Upper lobe of left lung (tissue), 6 donors: ENCODE results near the gene TMPRSS3. TPM values are rescaled to one million over a fixed set of nuclear protein-coding genes. Genes with fewer than 3 reads are reported as not detected.

Experiments
- ATAC-seq, 2 donors: fragments of 200-7000 bp; cut with Tn5 transposase; one replicate each; pipeline ENCODE4 v1.9.1; 2022; ENCODE audit warnings: mild to moderate bottlenecking in 2 of 2, moderate library complexity in 2 of 2; ENCODE audit not compliant: low FRiP score in 2 of 2
- DNase-seq, 2 donors: peaks; one replicate each; pipeline ENCODE4 v3.0.0-alpha.2; 2019 to 2020
- H3K27ac ChIP-seq, 4 donors: fragments of 200-600 bp; sonication (generic); one replicate each; pipeline ENCODE4 v1.5.1; 2016 to 2019
- H3K27me3 ChIP-seq, 4 donors: fragments of 200-600 bp; sonication (generic); one replicate each; pipeline ENCODE4 v1.5.1; 2017 to 2019
- H3K36me3 ChIP-seq, 4 donors: fragments of 200-600 bp; sonication (generic); one replicate each; pipeline ENCODE4 v1.5.1; 2016 to 2019
- H3K4me1 ChIP-seq, 4 donors: fragments of 200-600 bp; sonication (generic); one replicate each; pipeline ENCODE4 v1.5.1; 2018 to 2019
- H3K4me3 ChIP-seq, 4 donors: fragments of 200-600 bp; sonication (generic); one replicate each; pipeline ENCODE4 v1.5.1; 2017 to 2019; ENCODE audit warnings: mild to moderate bottlenecking in 2 of 4, moderate library complexity in 1 of 4
- H3K9me3 ChIP-seq, 4 donors: fragments of 200-600 bp; sonication (generic); one replicate each; pipeline ENCODE4 v1.5.1; 2018 to 2019
- EP300 ChIP-seq, 4 donors: sonication (generic); formaldehyde crosslinking; IDR thresholded peaks; one replicate each; pipeline ENCODE4 v1.5.1; 2017; ENCODE audit warnings: antibody characterized with exemption in 4 of 4, control low read depth in 2 of 4
- POLR2A ChIP-seq, 4 donors: fragments of 450-650 bp; IDR thresholded peaks; one replicate each; pipeline ENCODE4 v1.5.1; 2016 to 2017; ENCODE audit warnings: antibody characterized with exemption in 4 of 4, mild to moderate bottlenecking in 2 of 4
- POLR2AphosphoS5 ChIP-seq, 2 donors: sonication (generic); formaldehyde crosslinking; IDR thresholded peaks; one replicate each; pipeline ENCODE4 v1.5.1; 2017; ENCODE audit warnings: antibody characterized with exemption in 2 of 2
- WGBS, 2 donors: methylation state at CpG; one replicate each; pipeline ENCODE4 v1.1.5; 2017 to 2018; 5-methylcytosine and 5-hydroxymethylcytosine counted together
- total RNA-seq, 6 donors: library from RNA; depleted of rRNA in 4 of 6; stranded (reverse); fragments of >200 nt in 4 of 6; gene quantifications; one replicate each; pipeline versions ENCODE4 v1.1.0 to v1.2.1, GENCODE V29; 2016 to 2021
- TF ChIP-seq, protein P1 (sequence below), 6 experiments: fragments of 450-650 bp in 4 of 6; fragments of 200-600 bp in 2 of 6; sonication (generic) in 2 of 6; IDR thresholded peaks; one replicate each; pipeline ENCODE4 v1.5.1; 2016 to 2019; ENCODE audit warnings: antibody characterized with exemption in 6 of 6
- donor health status: DM: no; HTN: no; CAD: no; lungs with moderate emphysema.
- donor health status: DM: no; HTN: yes; CAD: no; lungs with severe emphysema.

TMPRSS3 gene
- total RNA-seq, 6 donors from 2014 or later: 3.5 to 12.5 (median 5.8) TPM

DNA sequence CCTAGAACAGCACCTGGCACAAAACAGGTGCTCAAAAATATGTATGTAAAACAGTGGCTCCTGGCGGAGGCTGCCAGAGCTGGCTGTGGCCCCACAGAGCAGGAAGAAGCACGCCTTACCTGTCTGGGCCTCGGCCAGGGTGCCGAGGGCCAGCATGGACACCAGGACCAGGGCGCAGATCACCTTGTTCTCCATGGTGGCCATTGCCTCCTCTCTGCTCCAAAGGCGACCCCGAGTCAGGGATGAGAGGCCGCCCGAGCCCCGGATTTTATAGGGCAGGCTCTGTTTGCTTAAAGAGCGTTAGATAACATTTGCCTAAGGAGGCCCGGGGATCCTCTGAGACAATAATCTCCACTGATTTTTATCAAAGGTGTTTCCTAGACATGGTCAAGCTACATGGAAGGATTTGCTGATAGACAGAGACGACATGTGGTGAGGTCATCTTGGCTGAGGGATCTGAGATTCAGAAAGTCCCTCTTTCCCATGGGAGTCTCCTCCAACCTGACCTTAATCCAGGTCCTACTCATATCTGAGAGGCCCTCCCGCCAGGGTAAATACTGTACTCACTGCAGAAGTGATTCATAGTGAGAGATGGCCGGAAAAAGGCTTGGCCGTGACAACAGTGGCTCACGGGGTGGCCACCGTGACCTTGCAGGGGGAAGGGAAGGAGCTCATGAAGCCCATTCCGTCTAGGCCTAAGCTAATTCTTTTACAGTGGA is 29.4 kb downstream of the TMPRSS3 start, which contains the start of gene TFF1:
Gene TFF1, minus strand, starts transcription at position 244 of the 719 bp plus-strand sequence. Its CDS starts 40 bp downstream, at position 204.
- Histone ChIP-seq H3K4me1 (no peaks in the 10 kb centered on the region), H3K9me3 (no peaks in the 10 kb centered on the region), H3K27me3 (no peaks in the 10 kb centered on the region), H3K27ac (no peak within 1 kb of the TSS), H3K4me3 (no peak within 1 kb of the TSS), H3K36me3 (no peaks in the 10 kb centered on the region)
- TF ChIP-seq POLR2A (IDR thresholded peaks at IDR 0.05) (no peak), EP300 (IDR thresholded peaks at IDR 0.05) (no peak), POLR2AphosphoS5 (IDR thresholded peaks at IDR 0.05) (no peak)
- TF ChIP-seq, protein P1, sequence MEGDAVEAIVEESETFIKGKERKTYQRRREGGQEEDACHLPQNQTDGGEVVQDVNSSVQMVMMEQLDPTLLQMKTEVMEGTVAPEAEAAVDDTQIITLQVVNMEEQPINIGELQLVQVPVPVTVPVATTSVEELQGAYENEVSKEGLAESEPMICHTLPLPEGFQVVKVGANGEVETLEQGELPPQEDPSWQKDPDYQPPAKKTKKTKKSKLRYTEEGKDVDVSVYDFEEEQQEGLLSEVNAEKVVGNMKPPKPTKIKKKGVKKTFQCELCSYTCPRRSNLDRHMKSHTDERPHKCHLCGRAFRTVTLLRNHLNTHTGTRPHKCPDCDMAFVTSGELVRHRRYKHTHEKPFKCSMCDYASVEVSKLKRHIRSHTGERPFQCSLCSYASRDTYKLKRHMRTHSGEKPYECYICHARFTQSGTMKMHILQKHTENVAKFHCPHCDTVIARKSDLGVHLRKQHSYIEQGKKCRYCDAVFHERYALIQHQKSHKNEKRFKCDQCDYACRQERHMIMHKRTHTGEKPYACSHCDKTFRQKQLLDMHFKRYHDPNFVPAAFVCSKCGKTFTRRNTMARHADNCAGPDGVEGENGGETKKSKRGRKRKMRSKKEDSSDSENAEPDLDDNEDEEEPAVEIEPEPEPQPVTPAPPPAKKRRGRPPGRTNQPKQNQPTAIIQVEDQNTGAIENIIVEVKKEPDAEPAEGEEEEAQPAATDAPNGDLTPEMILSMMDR (IDR thresholded peaks at IDR 0.05): no peak
- no peak for ATAC-seq
- DNase-seq: peak; percentile 48 to 52
- 74 to 87% methylated on average over 17 to 19 of the region's 19 CpGs for WGBS, 2 donors

GRCh38 chr21:42365770-42366169 is 30.1 kb downstream of the TMPRSS3 start:
- Histone ChIP-seq H3K27me3 (no peaks in the 10 kb centered on the region), H3K4me3 (no peak overlapping the region), H3K4me1 (no peaks in the 10 kb centered on the region), H3K9me3 (no peaks in the 10 kb centered on the region), H3K27ac (no peak overlapping the region), H3K36me3 (no peaks in the 10 kb centered on the region)
- WGBS, 2 donors: 89 to 91% methylated on average over 2 to 6 of the region's 6 CpGs
- ATAC-seq (no peak), DNase-seq (no peak)
- TF ChIP-seq POLR2AphosphoS5 (IDR thresholded peaks at IDR 0.05) (no peak), EP300 (IDR thresholded peaks at IDR 0.05) (no peak), POLR2A (IDR thresholded peaks at IDR 0.05) (no peak)

GRCh38 chr21:42364304-42364865 is 31.5 kb downstream of the TMPRSS3 start:
- ATAC-seq (no peak), DNase-seq (no peak)
- Histone ChIP-seq H3K4me3 (no peak overlapping the region), H3K36me3 (no peaks in the 10 kb centered on the region), H3K27ac (no peak overlapping the region), H3K4me1 (no peaks in the 10 kb centered on the region), H3K27me3 (no peaks in the 10 kb centered on the region), H3K9me3 (peaks cover 0 to 3% (median 0%) of the 10 kb centered on the region in 4 donors)
- 69 to 83% methylated on average over 8 to 13 of the region's 13 CpGs for WGBS, 2 donors
- TF ChIP-seq, protein P1 (IDR thresholded peaks at IDR 0.05): no peak
- TF ChIP-seq POLR2AphosphoS5 (IDR thresholded peaks at IDR 0.05) (no peak), POLR2A (IDR thresholded peaks at IDR 0.05) (no peak), EP300 (IDR thresholded peaks at IDR 0.05) (no peak)

GRCh38 chr21:42363312-42363711 is 32.5 kb downstream of the TMPRSS3 start:
- WGBS, 2 donors: 61 to 65% methylated on average over 8 of the region's 8 CpGs
- Histone ChIP-seq H3K27me3 (no peaks in the 10 kb centered on the region), H3K27ac (no peak overlapping the region), H3K9me3 (peaks cover 0 to 3% (median 0%) of the 10 kb centered on the region in 4 donors), H3K36me3 (no peaks in the 10 kb centered on the region), H3K4me1 (no peaks in the 10 kb centered on the region), H3K4me3 (no peak overlapping the region)
- no peak for TF ChIP-seq EP300 (IDR thresholded peaks at IDR 0.05)
- no peak for TF ChIP-seq POLR2AphosphoS5 (IDR thresholded peaks at IDR 0.05)
- TF ChIP-seq, protein P1 (IDR thresholded peaks at IDR 0.05): no peak
- no peak for TF ChIP-seq POLR2A (IDR thresholded peaks at IDR 0.05)
- ATAC-seq (no peak), DNase-seq (no peak)

DNA sequence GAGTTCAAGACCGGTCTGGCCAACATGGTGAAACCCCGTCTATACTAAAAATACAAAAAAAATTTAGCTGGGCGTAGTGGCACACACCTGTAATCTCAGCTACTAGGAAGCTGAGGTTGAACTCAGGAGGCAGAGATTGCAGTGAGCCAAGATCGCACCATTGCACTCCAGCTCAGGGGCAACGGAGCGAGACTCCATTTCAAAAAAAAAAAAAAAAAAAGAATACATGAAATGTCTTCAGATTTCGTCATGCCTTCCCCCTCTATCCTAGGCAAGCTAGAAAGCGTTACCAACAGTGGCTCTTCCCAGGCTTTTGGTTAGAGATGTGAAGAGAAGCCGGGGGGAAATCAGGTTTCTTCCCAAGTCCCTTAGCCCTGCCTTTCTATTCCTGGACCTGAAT is 33.2 kb downstream of the TMPRSS3 start:
- TF ChIP-seq EP300 (IDR thresholded peaks at IDR 0.05) (no peak), POLR2A (IDR thresholded peaks at IDR 0.05) (no peak), POLR2AphosphoS5 (IDR thresholded peaks at IDR 0.05) (no peak)
- TF ChIP-seq, protein P1 (IDR thresholded peaks at IDR 0.05): no peak
- no peak for DNase-seq
- WGBS, 2 donors: 72 to 76% methylated on average over 9 of the region's 9 CpGs
- H3K27ac ChIP-seq: no peak overlapping the region
- no peak overlapping the region for H3K4me3 ChIP-seq
- no peaks in the 10 kb centered on the region for H3K4me1 ChIP-seq
- peaks cover 0 to 3% (median 0%) of the 10 kb centered on the region in 4 donors for H3K9me3 ChIP-seq
- no peaks in the 10 kb centered on the region for H3K27me3 ChIP-seq
- ATAC-seq: no peak
- H3K36me3 ChIP-seq: no peaks in the 10 kb centered on the region
